ENCODE results near the gene SORL1-AS1.
"Not testable (repeated sequence)": the region's sequence is repeated elsewhere in the genome, so short reads cannot be mapped to it uniquely, and the experiment has no call there.

The SORL1-AS1 gene

DNA sequence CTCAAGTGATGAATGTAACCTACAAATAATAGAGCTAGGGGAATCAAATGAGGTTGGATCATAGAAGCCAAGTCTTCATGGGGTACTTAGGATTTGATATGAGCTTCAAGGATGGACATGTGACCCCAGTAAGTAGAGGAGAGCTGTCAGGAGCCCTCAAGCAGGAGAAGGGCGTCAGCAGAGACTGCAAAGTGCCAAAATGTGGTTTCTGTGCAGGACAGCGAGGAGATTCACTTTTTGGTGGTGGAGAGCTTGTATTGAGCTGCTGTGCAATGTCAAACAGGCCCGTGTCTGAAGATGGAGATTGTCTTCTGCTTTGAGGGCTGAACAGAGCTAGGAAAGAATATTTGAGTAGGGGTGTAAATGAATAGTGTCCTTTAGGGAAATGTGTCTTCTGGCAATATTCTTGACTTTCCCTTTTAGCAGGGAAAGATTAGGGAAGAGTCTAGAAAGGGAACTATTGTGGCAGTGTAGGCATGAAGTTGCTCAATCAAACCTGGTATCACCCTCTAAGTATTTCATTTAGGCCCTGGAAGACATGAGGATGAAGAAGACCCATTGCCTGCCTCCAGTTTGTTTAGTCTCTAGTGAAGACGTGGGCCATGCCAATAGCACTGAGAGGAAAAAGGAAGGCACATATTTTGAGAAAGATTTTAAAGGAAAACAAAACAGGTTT lies 31.2 kb upstream of the SORL1-AS1 start:
- TF ChIP-seq SPI1 (IDR thresholded peaks at IDR 0.05; ENCODE audit: borderline replicate concordance, low read depth) (no peak), GABPA (IDR thresholded peaks at IDR 0.05; ENCODE audit: low read depth) (no peak), POLR2AphosphoS5 (IDR thresholded peaks at IDR 0.05; ENCODE audit: low read depth) (no peak)
- TF ChIP-seq, protein P1, sequence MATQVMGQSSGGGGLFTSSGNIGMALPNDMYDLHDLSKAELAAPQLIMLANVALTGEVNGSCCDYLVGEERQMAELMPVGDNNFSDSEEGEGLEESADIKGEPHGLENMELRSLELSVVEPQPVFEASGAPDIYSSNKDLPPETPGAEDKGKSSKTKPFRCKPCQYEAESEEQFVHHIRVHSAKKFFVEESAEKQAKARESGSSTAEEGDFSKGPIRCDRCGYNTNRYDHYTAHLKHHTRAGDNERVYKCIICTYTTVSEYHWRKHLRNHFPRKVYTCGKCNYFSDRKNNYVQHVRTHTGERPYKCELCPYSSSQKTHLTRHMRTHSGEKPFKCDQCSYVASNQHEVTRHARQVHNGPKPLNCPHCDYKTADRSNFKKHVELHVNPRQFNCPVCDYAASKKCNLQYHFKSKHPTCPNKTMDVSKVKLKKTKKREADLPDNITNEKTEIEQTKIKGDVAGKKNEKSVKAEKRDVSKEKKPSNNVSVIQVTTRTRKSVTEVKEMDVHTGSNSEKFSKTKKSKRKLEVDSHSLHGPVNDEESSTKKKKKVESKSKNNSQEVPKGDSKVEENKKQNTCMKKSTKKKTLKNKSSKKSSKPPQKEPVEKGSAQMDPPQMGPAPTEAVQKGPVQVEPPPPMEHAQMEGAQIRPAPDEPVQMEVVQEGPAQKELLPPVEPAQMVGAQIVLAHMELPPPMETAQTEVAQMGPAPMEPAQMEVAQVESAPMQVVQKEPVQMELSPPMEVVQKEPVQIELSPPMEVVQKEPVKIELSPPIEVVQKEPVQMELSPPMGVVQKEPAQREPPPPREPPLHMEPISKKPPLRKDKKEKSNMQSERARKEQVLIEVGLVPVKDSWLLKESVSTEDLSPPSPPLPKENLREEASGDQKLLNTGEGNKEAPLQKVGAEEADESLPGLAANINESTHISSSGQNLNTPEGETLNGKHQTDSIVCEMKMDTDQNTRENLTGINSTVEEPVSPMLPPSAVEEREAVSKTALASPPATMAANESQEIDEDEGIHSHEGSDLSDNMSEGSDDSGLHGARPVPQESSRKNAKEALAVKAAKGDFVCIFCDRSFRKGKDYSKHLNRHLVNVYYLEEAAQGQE (IDR thresholded peaks at IDR 0.05; ENCODE audit: insufficient replicate concordance, low read depth): no peak
- TF ChIP-seq, protein P2, sequence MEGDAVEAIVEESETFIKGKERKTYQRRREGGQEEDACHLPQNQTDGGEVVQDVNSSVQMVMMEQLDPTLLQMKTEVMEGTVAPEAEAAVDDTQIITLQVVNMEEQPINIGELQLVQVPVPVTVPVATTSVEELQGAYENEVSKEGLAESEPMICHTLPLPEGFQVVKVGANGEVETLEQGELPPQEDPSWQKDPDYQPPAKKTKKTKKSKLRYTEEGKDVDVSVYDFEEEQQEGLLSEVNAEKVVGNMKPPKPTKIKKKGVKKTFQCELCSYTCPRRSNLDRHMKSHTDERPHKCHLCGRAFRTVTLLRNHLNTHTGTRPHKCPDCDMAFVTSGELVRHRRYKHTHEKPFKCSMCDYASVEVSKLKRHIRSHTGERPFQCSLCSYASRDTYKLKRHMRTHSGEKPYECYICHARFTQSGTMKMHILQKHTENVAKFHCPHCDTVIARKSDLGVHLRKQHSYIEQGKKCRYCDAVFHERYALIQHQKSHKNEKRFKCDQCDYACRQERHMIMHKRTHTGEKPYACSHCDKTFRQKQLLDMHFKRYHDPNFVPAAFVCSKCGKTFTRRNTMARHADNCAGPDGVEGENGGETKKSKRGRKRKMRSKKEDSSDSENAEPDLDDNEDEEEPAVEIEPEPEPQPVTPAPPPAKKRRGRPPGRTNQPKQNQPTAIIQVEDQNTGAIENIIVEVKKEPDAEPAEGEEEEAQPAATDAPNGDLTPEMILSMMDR (IDR thresholded peaks at IDR 0.05; ENCODE audit: insufficient read depth, low read length): no peak
- peak in 1 of 2 experiments; percentile 34 for DNase-seq (ENCODE audit: low read depth in 1 of 2, low spot score in 1 of 2)
- H3K27ac ChIP-seq (replicated peaks): peak overlapping the region; percentile 71
- no peaks in the 10 kb centered on the region for H3K27me3 ChIP-seq (ENCODE audit: insufficient read depth, poor library complexity, severe bottlenecking)
- H3K4me3 ChIP-seq (replicated peaks; ENCODE audit: insufficient read depth, low read length): no peak overlapping the region

DNA sequence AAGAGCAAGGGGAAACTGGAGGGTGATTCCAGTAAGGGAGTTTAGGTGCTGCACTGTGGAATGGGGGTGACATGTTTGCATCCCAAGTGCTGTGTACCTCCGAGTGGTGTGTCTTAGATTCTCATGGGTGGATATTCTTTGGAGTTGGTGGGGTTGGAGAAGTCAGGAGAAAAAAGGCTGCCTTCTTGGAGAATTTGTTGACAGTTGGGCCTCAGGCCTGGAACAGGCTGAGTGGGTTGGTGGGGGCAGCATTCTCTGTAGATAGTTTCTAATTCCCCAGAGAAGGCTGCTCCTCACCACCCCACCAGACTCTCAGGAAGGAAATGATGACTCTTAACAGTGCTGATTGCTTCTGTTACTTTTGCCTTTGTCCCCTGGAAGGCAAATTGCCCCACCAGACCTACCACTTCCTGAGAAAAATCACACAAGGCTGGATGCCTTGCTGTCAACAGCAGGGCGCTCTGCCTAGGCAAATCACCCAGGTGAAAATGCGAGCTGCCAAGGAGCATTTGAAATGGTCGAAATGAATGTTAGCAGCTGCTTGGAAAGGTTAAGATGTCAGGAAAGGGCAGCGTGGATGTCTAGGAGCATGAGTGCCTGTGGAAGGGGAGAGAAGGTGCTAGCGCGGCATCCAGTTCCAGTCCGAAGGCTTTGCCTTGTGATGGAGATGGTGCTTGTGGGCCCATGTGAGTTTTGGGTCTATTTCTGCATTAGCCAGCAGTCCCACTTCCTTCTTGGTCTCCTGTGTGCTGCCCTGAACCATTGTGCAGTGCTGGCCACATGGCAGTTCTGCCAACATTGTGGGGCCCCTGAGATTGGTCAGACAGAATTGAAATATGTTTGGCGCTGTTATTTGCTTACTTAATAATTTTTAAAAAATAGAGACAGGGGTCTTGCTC lies 29.7 kb upstream of the SORL1-AS1 start:
- peak overlapping the region; percentile 71 for H3K27ac ChIP-seq (replicated peaks)
- TF ChIP-seq POLR2AphosphoS5 (IDR thresholded peaks at IDR 0.05; ENCODE audit: low read depth) (no peak; the same call in 1 of the 2 replicates), SPI1 (IDR thresholded peaks at IDR 0.05; ENCODE audit: borderline replicate concordance, low read depth) (no peak; the same call in 1 of the 2 replicates), GABPA (IDR thresholded peaks at IDR 0.05; ENCODE audit: low read depth) (no peak)
- TF ChIP-seq, protein P1 (IDR thresholded peaks at IDR 0.05; ENCODE audit: insufficient replicate concordance, low read depth): no peak
- TF ChIP-seq, protein P2 (IDR thresholded peaks at IDR 0.05; ENCODE audit: insufficient read depth, low read length): no peak
- no peaks in the 10 kb centered on the region for H3K27me3 ChIP-seq (ENCODE audit: insufficient read depth, poor library complexity, severe bottlenecking)
- no peak overlapping the region for H3K4me3 ChIP-seq (replicated peaks; ENCODE audit: insufficient read depth, low read length)
- DNase-seq (ENCODE audit: low read depth in 1 of 2, low spot score in 1 of 2): peak in 1 of 2 experiments; percentile 81

DNA sequence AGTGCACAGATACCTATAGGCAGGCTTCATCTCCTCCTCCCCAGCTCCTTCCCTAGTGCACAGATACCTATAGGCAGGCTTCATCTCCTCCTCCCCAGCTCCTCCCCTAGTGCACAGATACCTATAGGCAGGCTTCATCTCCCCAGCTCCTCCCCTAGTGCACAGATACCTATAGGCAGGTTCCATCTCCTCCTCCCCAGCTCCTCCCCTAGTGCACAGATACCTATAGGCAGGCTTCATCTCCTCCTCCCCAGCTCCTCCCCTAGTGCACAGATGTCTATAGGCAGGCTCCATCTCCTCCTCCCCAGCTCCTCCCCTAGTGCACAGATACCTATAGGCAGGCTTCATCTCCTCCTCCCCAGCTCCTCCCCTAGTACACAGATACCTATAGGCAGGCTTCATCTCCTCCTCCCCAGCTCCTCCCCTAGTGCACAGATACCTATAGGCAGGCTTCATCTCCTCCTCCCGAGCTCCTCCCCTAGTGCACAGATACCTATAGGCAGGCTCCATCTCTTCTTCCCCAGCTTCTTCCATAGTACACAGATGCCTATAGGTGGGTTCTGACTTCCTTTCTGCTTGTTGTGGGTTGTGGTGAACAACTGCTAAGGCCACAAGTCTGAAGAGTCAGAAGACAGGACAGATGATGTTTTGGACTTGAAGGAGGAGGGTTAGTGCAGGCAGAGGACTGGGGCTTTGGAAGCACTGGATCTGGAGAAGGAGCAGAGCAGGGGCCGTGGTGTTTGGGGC lies 28.9 kb upstream of the SORL1-AS1 start:
- not testable (repeated sequence) for H3K27me3 ChIP-seq (ENCODE audit: insufficient read depth, poor library complexity, severe bottlenecking); H3K4me3 ChIP-seq (replicated peaks; ENCODE audit: insufficient read depth, low read length)
- peak overlapping the region; percentile 71 for H3K27ac ChIP-seq (replicated peaks)
- TF ChIP-seq SPI1 (IDR thresholded peaks at IDR 0.05; ENCODE audit: borderline replicate concordance, low read depth): peak; percentile 62; the same call in 1 of the 2 replicates
- DNase-seq (ENCODE audit: low read depth in 1 of 2, low spot score in 1 of 2): peak in 1 of 2 experiments; percentile 73
